SU-DHL-6 (cell line): ENCODE measurements around the gene IGSF10.

ENCODE experiments used
- EZH2phosphoT487 ChIP-seq: fragments of 200-600 bp; sonication (generic), shearing (Covaris generic); conservative IDR thresholded peaks from 2 replicates; pipeline ENCODE4 v1.6.1; 2018; ENCODE audit warnings: mild to moderate bottlenecking, antibody characterized with exemption, low read length, moderate library complexity, mixed read lengths
- TF ChIP-seq, protein P1 (sequence below): fragments of 200-600 bp; sonication (generic); IDR thresholded peaks from one replicate; pipeline ENCODE4 v1.5.1; 2017; ENCODE audit warnings: antibody characterized with exemption, mild to moderate bottlenecking, low read length, moderate library complexity; ENCODE audit not compliant: insufficient read depth, poor library complexity, severe bottlenecking

GRCh38 chr3:151440940-151441339 lies 19.9 kb downstream of the IGSF10 start:
- TF ChIP-seq, protein P1, sequence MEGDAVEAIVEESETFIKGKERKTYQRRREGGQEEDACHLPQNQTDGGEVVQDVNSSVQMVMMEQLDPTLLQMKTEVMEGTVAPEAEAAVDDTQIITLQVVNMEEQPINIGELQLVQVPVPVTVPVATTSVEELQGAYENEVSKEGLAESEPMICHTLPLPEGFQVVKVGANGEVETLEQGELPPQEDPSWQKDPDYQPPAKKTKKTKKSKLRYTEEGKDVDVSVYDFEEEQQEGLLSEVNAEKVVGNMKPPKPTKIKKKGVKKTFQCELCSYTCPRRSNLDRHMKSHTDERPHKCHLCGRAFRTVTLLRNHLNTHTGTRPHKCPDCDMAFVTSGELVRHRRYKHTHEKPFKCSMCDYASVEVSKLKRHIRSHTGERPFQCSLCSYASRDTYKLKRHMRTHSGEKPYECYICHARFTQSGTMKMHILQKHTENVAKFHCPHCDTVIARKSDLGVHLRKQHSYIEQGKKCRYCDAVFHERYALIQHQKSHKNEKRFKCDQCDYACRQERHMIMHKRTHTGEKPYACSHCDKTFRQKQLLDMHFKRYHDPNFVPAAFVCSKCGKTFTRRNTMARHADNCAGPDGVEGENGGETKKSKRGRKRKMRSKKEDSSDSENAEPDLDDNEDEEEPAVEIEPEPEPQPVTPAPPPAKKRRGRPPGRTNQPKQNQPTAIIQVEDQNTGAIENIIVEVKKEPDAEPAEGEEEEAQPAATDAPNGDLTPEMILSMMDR: no peak
- TF ChIP-seq EZH2phosphoT487: no peak
